Adrenal gland (tissue), 12 donors: ENCODE results near the gene DEK. TPM values are rescaled to one million over a fixed set of nuclear protein-coding genes. Genes with fewer than 3 reads are reported as not detected.

ENCODE experiments used
- DNase-seq, 7 donors: peaks; one replicate each; pipeline ENCODE4 v3.0.0-alpha.2; 2019 to 2020
- H3K27ac ChIP-seq, 5 donors: fragments of 200-600 bp; sonication (generic) in 4 of 5; 1 replicate in 3 of 5; 2 replicates in 2 of 5; pipeline versions ENCODE4 v1.5.1 to v1.8.0; 2016 to 2020; ENCODE audit warnings: mild to moderate bottlenecking in 1 of 5
- H3K27me3 ChIP-seq: fragments of 200-600 bp; 2 replicates; pipeline ENCODE4 v1.8.0; 2021
- H3K36me3 ChIP-seq, 2 donors: fragments of 200-600 bp; replicated peaks in 1 of 2; 1 replicate in 1 of 2; 2 replicates in 1 of 2; pipeline versions ENCODE4 v1.5.1 to v1.8.0; 2018 to 2022
- H3K4me1 ChIP-seq, 2 donors: fragments of 200-600 bp; replicated peaks in 1 of 2; 1 replicate in 1 of 2; 2 replicates in 1 of 2; pipeline versions ENCODE4 v1.5.1 to v1.8.0; 2018 to 2021
- H3K4me3 ChIP-seq, 4 donors: fragments of 200-600 bp; sonication (generic) in 3 of 4; one replicate each; pipeline ENCODE4 v1.5.1; 2016 to 2018
- H3K9me3 ChIP-seq, 3 donors: fragments of 200-600 bp; sonication (generic) in 1 of 3; replicated peaks in 1 of 3; 1 replicate in 2 of 3; 2 replicates in 1 of 3; pipeline versions ENCODE4 v1.5.1 to v1.8.0; 2016 to 2021
- POLR2A ChIP-seq, 2 donors: fragments of 450-650 bp; IDR thresholded peaks; one replicate each; pipeline ENCODE4 v1.6.1; 2017; ENCODE audit warnings: antibody characterized with exemption in 2 of 2, mild to moderate bottlenecking in 2 of 2, moderate library complexity in 1 of 2
- WGBS, 4 donors: extraction: QIAGEN DNeasy Blood & Tissue Kit in 2 of 4; methylation state at CpG; one replicate each; pipeline versions ENCODE4 v1.1.5 to v1.1.7; 2013 to 2017; 5-methylcytosine and 5-hydroxymethylcytosine counted together
- intact Hi-C, 2 donors: fragments of 100-400 bp; cut with DNase I; formaldehyde crosslinking; loops; one replicate each; pipeline versions ENCODE4 v1.14.1 to v1.15.0; 2022 to 2023
- polyA plus RNA-seq, 3 donors: library from polyadenylated mRNA; stranded (reverse); fragments of 200-250 nt in 2 of 3; fragments of 350-450 nt in 1 of 3; fragmentation: Illumina TruSeq in 1 of 3; extraction: RNeasy Lipid Tissue Mini Kit (QIAGEN cat#74804) in 1 of 3; gene quantifications; one replicate each; pipeline ENCODE4 v1.2.3, GENCODE V29; 2013 to 2014
- total RNA-seq, 9 donors: library from RNA; depleted of rRNA in 4 of 9; stranded (reverse); fragments of >200 nt in 4 of 9; fragments of 120-200 nt in 1 of 9; fragmentation: NEBNext Ultra II Directional in 1 of 9; extraction: Animal tissue kit (Norgen Biotek cat#: 25700) in 1 of 9; gene quantifications; one replicate each; pipeline versions ENCODE4 v1.1.0 to v1.2.4, GENCODE V29; 2013 to 2023
- TF ChIP-seq, protein P1 (sequence below), 6 experiments: fragments of 450-650 bp in 4 of 6; fragments of 200-600 bp in 2 of 6; sonication (generic) in 1 of 6; IDR thresholded peaks; 1 replicate in 5 of 6; 2 replicates in 1 of 6; pipeline versions ENCODE4 v1.5.1 to v1.8.0; 2016 to 2021; ENCODE audit warnings: antibody characterized with exemption in 6 of 6, mild to moderate bottlenecking in 2 of 6, moderate library complexity in 1 of 6
- donor health status: healthy with polysubstance abuse.
- donor health status: Bipolar disorder and iron deficiency.
- donor health status: DM: yes; HTN: yes; CAD: no.
- donor health status: DM: no; HTN: no; CAD: no.
- donor health status: DM: no; HTN: no; CAD: no.
- donor health status: DM: yes; HTN: yes; CAD: no.

DEK gene
- total and polyA plus RNA-seq, 12 donors, result 15.7 to 103 (median 61.3) TPM

DNA sequence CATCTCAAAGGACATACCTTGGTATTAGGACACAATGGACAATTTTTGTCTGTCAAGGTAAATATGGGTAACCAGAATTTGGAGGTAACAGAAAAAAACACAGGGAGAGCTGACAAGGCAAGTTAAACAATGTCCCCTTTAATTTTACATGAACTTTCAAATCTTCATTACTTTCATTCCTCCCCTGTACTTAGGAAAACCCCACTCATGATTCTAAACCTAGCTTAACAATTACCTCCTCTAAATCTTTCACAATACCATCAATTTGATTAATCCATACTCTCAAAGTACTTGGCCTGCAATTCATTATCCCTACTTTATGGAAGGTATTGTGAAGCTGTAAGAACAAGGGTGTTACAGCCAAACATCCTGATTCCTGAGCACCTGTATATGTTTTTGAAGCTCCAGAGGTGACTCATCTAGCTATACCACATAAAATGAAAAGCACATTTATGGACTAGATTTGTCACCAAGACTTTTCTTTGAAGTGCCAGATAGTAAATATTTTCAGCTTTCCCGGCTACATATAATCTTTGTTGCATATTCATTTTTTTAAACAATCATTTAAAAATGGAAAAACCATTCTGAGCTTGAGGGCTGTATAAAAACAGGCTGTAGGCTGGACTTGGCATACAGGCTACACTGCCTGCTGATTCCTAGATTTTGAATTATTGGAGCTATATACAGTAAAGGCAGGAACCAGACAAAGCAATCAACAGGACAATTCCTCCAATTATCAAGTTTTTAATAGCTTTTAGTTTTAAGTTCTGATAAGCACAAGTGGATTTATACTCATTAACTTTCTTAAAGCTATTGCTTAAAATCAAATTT is 22.9 kb downstream of the DEK start:
- DNase-seq, result no peak
- Histone ChIP-seq H3K36me3 (peaks cover 0 to 20% of the 10 kb centered on the region in 2 donors), H3K4me3 (no peak overlapping the region), H3K27me3 (no peaks in the 10 kb centered on the region), H3K4me1 (peaks cover 4 to 5% of the 10 kb centered on the region in 2 donors), H3K27ac (peak overlapping the region in 2 of 5 donors; percentile 70 to 76), H3K9me3 (no peaks in the 10 kb centered on the region)
- TF ChIP-seq POLR2A (IDR thresholded peaks at IDR 0.05), result no peak
- TF ChIP-seq, protein P1, sequence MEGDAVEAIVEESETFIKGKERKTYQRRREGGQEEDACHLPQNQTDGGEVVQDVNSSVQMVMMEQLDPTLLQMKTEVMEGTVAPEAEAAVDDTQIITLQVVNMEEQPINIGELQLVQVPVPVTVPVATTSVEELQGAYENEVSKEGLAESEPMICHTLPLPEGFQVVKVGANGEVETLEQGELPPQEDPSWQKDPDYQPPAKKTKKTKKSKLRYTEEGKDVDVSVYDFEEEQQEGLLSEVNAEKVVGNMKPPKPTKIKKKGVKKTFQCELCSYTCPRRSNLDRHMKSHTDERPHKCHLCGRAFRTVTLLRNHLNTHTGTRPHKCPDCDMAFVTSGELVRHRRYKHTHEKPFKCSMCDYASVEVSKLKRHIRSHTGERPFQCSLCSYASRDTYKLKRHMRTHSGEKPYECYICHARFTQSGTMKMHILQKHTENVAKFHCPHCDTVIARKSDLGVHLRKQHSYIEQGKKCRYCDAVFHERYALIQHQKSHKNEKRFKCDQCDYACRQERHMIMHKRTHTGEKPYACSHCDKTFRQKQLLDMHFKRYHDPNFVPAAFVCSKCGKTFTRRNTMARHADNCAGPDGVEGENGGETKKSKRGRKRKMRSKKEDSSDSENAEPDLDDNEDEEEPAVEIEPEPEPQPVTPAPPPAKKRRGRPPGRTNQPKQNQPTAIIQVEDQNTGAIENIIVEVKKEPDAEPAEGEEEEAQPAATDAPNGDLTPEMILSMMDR (IDR thresholded peaks at IDR 0.05), result no peak
- WGBS, 4 donors, result 76 to 88% (median 81%) methylated on average over 1 of the region's 1 CpG
- intact Hi-C loops, result no loop called here

DNA sequence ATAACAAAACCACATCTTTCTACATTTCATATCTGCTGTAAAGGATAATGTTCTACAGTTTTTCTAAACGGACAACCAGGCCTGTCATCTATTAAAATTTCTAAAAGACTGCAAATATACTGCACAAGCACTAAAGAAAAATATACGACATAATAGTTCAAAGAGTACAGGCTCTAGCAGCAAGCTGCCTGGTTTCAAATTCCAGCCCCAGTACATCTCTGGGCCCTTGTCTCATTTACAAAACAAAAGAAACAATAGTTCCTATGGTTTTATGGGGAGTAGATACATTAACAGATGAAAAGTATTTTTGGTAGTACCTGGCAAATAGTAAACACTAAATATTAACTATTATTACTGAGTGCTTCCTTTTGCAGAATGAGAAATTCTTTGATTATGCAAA is 24.1 kb downstream of the DEK start:
- Histone ChIP-seq H3K9me3 (no peaks in the 10 kb centered on the region), H3K27ac (no peak overlapping the region), H3K36me3 (peaks cover 0 to 20% of the 10 kb centered on the region in 2 donors), H3K27me3 (no peaks in the 10 kb centered on the region), H3K4me1 (no peaks in the 10 kb centered on the region), H3K4me3 (no peak overlapping the region)
- TF ChIP-seq POLR2A (IDR thresholded peaks at IDR 0.05), result no peak
- TF ChIP-seq, protein P1 (IDR thresholded peaks at IDR 0.05), result no peak
- intact Hi-C loops, result no loop called here
- DNase-seq, result no peak
- 76 to 81% (median 78%) methylated on average over 2 of the region's 2 CpGs for WGBS, 4 donors

DNA sequence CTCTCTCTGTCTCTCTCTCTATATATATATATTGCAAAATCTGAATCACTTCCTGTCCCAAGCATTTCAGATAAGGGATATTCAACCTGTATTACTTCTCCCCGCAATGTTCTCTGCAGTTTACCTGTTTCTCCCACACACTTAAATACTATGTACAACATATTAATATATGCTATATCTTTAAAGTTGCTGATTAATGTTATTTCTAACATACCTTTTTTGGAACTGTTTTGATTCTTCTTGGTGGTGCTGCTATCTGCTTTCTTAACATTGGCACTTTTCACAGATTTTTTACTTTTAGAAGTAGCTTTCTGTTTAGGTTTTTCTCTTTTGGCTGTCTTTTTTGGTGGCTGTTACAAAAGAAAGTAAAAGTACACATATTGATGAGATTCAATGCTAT is 27.2 kb downstream of the DEK start:
- Histone ChIP-seq H3K36me3 (peaks cover 0 to 10% of the 10 kb centered on the region in 2 donors), H3K27ac (no peak overlapping the region), H3K9me3 (no peaks in the 10 kb centered on the region), H3K27me3 (no peaks in the 10 kb centered on the region), H3K4me3 (no peak overlapping the region), H3K4me1 (no peaks in the 10 kb centered on the region)
- DNase-seq, result no peak
- intact Hi-C loops, result no loop called here
- whole genome bisulfite sequencing, 4 donors, result 90 to 100% (median 93%) methylated on average over 1 of the region's 1 CpG
- TF ChIP-seq, protein P1 (IDR thresholded peaks at IDR 0.05), result no peak
- no peak for TF ChIP-seq POLR2A (IDR thresholded peaks at IDR 0.05)

DNA sequence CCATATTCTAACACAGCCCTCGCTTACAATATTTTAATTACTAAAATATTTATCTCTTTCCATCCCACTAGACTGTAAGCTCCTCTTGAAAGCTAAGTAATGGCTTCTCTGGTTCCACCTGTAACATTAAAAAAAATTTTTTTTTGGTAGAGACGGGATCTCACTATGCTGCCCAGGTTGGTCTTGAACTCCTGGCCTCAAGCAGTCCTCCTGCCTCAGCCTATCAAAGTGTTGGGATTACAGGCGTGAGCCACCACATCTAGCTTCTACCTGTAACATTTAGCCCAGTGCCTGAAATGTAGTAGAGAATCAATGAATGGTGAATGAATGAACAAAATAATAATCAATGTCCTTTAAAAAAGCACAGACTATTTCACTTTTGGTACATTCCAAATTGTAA is 28.8 kb downstream of the DEK start:
- Histone ChIP-seq H3K4me1 (no peaks in the 10 kb centered on the region), H3K4me3 (no peak overlapping the region), H3K36me3 (peaks cover 0 to 10% of the 10 kb centered on the region in 2 donors), H3K27me3 (no peaks in the 10 kb centered on the region), H3K9me3 (peaks cover 0 to 7% (median 0%) of the 10 kb centered on the region in 3 donors), H3K27ac (no peak overlapping the region)
- TF ChIP-seq POLR2A (IDR thresholded peaks at IDR 0.05), result no peak
- TF ChIP-seq, protein P1 (IDR thresholded peaks at IDR 0.05), result no peak
- DNase-seq, result no peak
- 79 to 98% (median 90%) methylated on average over 3 of the region's 3 CpGs for WGBS, 4 donors
- intact Hi-C loops, result no loop called here
